GM19099 (cell line): ENCODE measurements around the gene ADARB1.

Experiments
- POLR2A ChIP-seq: IDR thresholded peaks from 3 replicates; pipeline ENCODE4 v1.6.1; 2011; ENCODE audit warnings: low read depth; ENCODE audit not compliant: insufficient read length; ENCODE audit errors: extremely low read depth

ADARB1 gene

DNA sequence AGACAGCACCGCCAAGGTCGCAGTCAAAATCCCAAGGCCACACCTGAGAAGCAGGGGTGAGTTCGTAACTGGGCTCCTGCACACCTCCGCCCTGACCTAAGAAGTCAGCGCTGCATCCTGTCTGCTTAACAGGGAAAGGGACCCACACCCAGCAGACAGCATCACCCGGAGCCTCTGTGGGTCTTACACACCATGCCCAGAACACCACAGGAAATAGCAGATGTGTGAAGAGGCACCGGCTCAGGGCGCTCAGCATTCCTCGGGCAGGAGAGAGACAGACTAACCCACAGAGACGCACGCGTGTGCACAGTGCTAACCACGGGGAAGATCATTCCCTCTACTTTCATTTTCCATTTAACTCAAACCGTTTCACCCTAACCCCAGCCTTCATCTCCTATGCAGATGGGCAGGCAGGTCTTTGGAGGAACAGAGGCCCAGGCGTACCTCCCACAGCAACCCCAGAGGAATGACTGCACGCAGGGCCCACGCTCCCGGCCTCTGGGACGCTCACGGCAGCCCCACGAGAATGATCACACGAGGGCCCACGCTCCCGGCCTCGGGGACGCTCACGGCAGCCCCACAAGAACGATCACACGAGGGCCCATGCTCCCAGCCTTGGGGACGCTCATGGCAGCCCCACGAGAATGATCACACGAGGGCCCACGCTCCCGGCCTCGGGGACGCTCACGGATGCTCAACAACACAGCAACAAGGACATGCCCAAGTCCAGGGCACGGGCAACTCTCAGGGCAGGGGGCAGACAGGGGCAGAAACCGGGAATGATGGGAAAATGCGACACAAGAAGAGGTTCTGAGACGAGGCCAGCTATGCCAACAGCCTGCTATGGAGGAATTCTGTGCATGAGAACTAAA, 192.4 kb downstream of the ADARB1 start:
- no peak for TF ChIP-seq POLR2A

DNA sequence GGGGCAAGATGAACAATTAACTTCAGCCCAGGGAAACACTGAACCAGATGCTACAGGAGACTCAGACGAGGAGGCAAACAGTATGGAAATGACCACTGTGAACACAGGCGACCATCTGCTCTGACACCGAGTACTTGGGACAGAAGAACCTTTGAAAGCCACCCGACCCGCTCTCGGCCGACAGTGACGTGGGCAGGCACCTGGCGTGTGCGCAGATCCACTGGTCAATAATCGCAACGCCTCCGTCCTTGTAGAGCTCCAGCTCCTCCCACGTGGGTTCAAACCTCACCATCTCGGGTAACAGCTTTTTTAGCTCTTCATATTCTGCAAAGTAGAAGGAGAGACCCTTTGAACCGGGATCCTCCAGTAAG, 193.0 kb downstream of the ADARB1 start:
- no peak for TF ChIP-seq POLR2A

DNA sequence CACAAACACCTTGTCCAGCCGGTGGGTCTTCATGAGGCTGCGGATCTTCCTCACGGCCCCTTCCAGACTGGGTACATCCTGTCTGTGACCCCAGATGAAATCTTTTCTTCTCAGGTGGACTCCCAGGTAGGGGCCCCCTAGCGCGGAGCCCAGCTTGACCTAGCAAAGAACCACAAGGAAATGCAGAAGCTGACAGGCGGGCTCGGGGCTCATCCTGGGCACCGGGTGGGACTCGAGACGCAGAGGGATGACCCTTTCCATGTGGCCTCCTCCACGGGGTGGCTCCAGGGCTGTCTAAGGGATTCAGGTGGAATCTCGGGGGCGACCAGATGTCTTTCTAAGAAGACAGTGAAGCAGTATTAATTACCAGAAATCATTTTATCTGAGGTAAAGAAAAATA, 195.5 kb downstream of the ADARB1 start:
- no peak for TF ChIP-seq POLR2A

DNA sequence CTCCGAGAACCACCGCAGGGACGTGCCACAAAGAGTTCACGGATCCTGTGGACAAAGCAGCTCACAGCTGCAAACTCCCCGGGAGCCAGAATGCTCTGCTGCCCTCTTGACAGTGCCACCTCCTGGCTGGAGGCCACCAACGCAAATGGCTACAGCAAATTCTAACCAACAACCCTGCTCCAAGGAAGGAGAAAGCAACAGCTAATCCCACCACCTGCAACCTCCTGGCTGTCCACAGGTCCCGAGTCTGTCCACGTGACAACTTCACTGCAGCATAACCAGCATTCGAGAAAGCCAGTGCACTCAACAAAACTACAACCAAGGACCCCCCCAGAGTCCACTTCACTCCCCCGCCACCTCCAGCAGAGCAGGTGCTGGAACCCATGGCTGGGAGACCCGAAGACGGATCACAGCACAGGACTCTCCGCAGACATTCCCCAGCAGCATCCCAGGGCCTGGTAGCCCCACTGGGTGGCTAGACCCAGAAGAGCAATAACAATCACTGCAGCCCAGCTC, 196.0 kb downstream of the ADARB1 start:
- TF ChIP-seq POLR2A, result no peak
